Measurements from ENCODE around the gene STMN1. TPM values are rescaled to one million over a fixed set of nuclear protein-coding genes. Genes with fewer than 3 reads are reported as not detected.

Gene STMN1
- total RNA-seq, 1 donor from 2014 or later: 25.6 TPM

DNA sequence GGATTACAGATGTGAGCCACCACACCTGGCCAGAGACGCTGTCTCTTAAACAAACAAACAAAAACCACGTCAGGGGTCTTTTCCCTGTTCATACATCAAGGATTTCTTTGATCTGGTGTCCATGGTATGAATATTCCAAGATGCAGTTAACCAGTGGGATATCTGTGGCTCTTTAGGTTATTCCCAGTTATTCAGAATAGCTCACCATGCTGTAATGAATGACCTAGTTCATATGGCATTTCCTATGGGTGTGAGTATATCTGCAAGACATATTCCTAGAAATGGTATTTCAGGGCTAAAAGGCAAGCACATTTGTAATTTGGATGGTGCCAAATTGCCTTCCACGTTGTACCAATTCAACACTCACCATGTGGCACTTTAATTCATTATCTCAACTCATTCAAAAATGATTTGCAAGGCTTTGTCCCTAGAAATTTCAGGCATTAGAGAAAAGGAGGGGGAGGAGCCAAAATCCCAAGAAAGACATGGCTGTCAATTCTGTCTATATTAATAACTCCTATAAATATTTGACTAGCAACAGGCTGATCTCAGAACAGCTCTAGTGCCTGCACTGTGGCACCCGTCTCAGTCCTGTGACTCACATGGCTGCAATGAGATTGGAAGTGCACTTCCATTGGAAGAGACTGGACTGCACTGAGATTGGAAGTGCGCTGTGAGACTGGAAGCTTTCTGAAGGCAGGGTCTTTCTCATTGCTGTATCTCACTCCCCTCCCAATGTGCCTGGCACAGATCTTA lies 6.0 kb upstream of the STMN1 start:
- H3K27me3 Mint-ChIP-seq: no peaks in the 10 kb centered on the region
- ChIA-PET POLR2A (no interaction called here), CTCF (no interaction called here)
- H3K27ac Mint-ChIP-seq: no peak overlapping the region
- ATAC-seq (ENCODE audit: low read depth): no peak
- H3K36me3 Mint-ChIP-seq (ENCODE audit: low read depth): no peaks in the 10 kb centered on the region
- H3K9me3 Mint-ChIP-seq: peaks cover 2% of the 10 kb centered on the region
- TF ChIP-seq CTCF (IDR thresholded peaks at IDR 0.05): no peak
- no peak for DNase-seq
- H3K4me1 Mint-ChIP-seq: peaks cover 8% of the 10 kb centered on the region
- H3K4me3 Mint-ChIP-seq: no peak overlapping the region
- intact Hi-C loops (cut with micrococcal nuclease): no loop called here

DNA sequence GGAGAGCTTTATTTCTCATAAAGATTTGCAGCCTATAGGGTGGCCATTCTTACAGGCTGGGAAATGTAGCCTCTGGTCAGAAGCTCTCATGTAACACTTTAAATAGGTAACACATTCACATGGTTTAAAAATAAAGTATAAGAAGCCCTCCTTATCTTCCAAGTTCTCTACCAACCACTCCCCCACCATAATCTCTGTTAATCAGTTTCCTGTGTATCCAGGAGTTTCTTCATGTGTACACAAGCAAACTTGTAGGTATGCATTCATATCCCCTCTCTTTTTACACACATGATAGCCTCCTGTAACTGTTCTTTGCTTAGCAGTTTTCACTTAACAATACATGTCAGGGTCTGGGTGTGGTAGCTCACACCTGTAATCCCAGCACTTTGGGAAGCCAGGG lies 4.9 kb upstream of the STMN1 start:
- Mint-ChIP-seq H3K4me3 (no peak overlapping the region), H3K27ac (no peak overlapping the region), H3K27me3 (no peaks in the 10 kb centered on the region), H3K9me3 (peaks cover 2% of the 10 kb centered on the region), H3K4me1 (peaks cover 12% of the 10 kb centered on the region), H3K36me3 (ENCODE audit: low read depth) (no peaks in the 10 kb centered on the region)
- no peak for TF ChIP-seq CTCF (IDR thresholded peaks at IDR 0.05)
- ATAC-seq (ENCODE audit: low read depth): no peak
- CTCF ChIA-PET: no interaction called here
- DNase-seq: no peak
- intact Hi-C loops (cut with micrococcal nuclease): no loop called here
- POLR2A ChIA-PET: no interaction called here

GRCh38 chr1:25909040-25909439 lies 2.8 kb upstream of the STMN1 start:
- Mint-ChIP-seq H3K27ac (no peak overlapping the region), H3K4me1 (peaks cover 15% of the 10 kb centered on the region), H3K4me3 (no peak overlapping the region), H3K27me3 (no peaks in the 10 kb centered on the region), H3K36me3 (ENCODE audit: low read depth) (no peaks in the 10 kb centered on the region), H3K9me3 (peaks cover 2% of the 10 kb centered on the region)
- intact Hi-C loops (cut with micrococcal nuclease): loop anchor here (5.0 kb wide), 2 partner anchors 253 to 523 kb away; partner anchors contain the start of gene DHDDS
- no peak for DNase-seq
- no peak for ATAC-seq (ENCODE audit: low read depth)
- ChIA-PET POLR2A (interaction anchor here (0.9 kb wide), 1 partner anchor 14 kb away, joined by 3 read pairs; no protein-coding TSS in a partner anchor), CTCF (interaction anchor here (1.3 kb wide), 1 partner anchor 13 kb away, joined by 4 read pairs; no protein-coding TSS in a partner anchor)
- TF ChIP-seq CTCF (IDR thresholded peaks at IDR 0.05): no peak

- Mint-ChIP-seq H3K4me1 (peaks cover 15% of the 10 kb centered on the region), H3K9me3 (peaks cover 2% of the 10 kb centered on the region), H3K27me3 (no peaks in the 10 kb centered on the region), H3K4me3 (no peak overlapping the region), H3K36me3 (ENCODE audit: low read depth) (no peaks in the 10 kb centered on the region), H3K27ac (no peak overlapping the region)
- no peak for TF ChIP-seq CTCF (IDR thresholded peaks at IDR 0.05)
- POLR2A ChIA-PET: interaction anchor here (0.9 kb wide), 1 partner anchor 13 kb away, joined by 3 read pairs; no protein-coding TSS in a partner anchor
- ATAC-seq (ENCODE audit: low read depth) (no peak), DNase-seq (no peak)
- CTCF ChIA-PET: no interaction called here
- intact Hi-C loops (cut with micrococcal nuclease): loop anchor here (5.0 kb wide), 2 partner anchors 254 to 524 kb away; partner anchors contain the start of gene DHDDS
Measured at GRCh38 chr1:25908161-25908560, 1.9 kb upstream of the STMN1 start.

GRCh38 chr1:25907601-25908000 lies 1.4 kb upstream of the STMN1 start:
- Mint-ChIP-seq H3K4me1 (peaks cover 15% of the 10 kb centered on the region), H3K36me3 (ENCODE audit: low read depth) (peaks cover 2% of the 10 kb centered on the region), H3K27ac (no peak overlapping the region), H3K4me3 (peak overlapping the region; percentile 53), H3K9me3 (peaks cover 2% of the 10 kb centered on the region), H3K27me3 (no peaks in the 10 kb centered on the region)
- DNase-seq (no peak), ATAC-seq (ENCODE audit: low read depth) (no peak)
- no peak for TF ChIP-seq CTCF (IDR thresholded peaks at IDR 0.05)
- CTCF ChIA-PET: interaction anchor here (1.2 kb wide), 1 partner anchor 12 kb away, joined by 4 read pairs; no protein-coding TSS in a partner anchor
- POLR2A ChIA-PET: no interaction called here
- intact Hi-C loops (cut with micrococcal nuclease): loop anchor here (2.0 to 5.0 kb wide), 5 partner anchors 33 to 525 kb away; partner anchors contain the start of genes DHDDS, MTFR1L, PAQR7 and PDIK1L

Data from activated B cell treated with CpG ODN at 0.5 μM for 24 hours (primary cell).